Measurements from ENCODE around the gene WSB1.

Gene WSB1

GRCh38 chr17:27339836-27340550 is 46.1 kb downstream of the WSB1 start (continued):
- TF ChIP-seq ZNF792 (tag by site-specific recombination; IDR thresholded peaks at IDR 0.05) (no peak), ZNF624 (tag by site-specific recombination; IDR thresholded peaks at IDR 0.05) (no peak), ZNF114 (tag by site-specific recombination; IDR thresholded peaks at IDR 0.05) (no peak)
- TF ChIP-seq, protein P1, sequence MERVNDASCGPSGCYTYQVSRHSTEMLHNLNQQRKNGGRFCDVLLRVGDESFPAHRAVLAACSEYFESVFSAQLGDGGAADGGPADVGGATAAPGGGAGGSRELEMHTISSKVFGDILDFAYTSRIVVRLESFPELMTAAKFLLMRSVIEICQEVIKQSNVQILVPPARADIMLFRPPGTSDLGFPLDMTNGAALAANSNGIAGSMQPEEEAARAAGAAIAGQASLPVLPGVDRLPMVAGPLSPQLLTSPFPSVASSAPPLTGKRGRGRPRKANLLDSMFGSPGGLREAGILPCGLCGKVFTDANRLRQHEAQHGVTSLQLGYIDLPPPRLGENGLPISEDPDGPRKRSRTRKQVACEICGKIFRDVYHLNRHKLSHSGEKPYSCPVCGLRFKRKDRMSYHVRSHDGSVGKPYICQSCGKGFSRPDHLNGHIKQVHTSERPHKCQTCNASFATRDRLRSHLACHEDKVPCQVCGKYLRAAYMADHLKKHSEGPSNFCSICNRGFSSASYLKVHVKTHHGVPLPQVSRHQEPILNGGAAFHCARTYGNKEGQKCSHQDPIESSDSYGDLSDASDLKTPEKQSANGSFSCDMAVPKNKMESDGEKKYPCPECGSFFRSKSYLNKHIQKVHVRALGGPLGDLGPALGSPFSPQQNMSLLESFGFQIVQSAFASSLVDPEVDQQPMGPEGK (tag by site-specific recombination; IDR thresholded peaks at IDR 0.05) = 0 out of 2 replicates have a peak, but pooled peaks have one; percentile 20

DNA sequence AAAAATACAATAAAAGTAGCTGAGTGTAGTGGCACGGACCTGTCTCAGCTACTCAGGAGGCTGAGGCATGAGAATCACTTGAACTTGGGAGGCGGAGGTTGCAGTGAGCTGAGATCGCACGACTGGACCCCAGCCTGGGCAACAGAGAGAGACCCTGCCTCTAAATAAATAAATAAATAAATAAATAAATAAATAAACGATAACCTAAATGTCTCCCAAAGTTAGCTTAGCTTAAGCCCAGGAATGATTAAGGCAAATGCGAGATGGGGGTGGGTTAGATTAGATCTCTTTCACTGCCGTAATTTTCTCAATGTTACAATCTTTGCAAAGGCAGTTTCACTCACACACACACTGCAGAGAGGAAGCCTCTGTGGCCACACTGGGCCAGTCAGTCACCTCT is 46.7 kb downstream of the WSB1 start:
- no peak overlapping the region for H3K27ac ChIP-seq (ENCODE audit: extremely low read depth, low read depth, low read length)
- no peaks in the 10 kb centered on the region for H3K4me1 ChIP-seq (ENCODE audit: control insufficient read depth, insufficient read depth, low read length)
- TF ChIP-seq ZNF623 (tag by site-specific recombination; IDR thresholded peaks at IDR 0.05) (peak; percentile 75), ZNF202 (tag by site-specific recombination; IDR thresholded peaks at IDR 0.05; ENCODE audit: borderline replicate concordance) (0 out of 2 replicates have a peak, but pooled peaks have one; percentile 76), ZNF2 (tag by site-specific recombination; IDR thresholded peaks at IDR 0.05) (no peak), ZNF629 (tag by site-specific recombination; IDR thresholded peaks at IDR 0.05) (peak; percentile 23; the same call in 1 of the 2 replicates), ZNF18 (tag by site-specific recombination; IDR thresholded peaks at IDR 0.05) (no peak), ZNF664 (tag by site-specific recombination; IDR thresholded peaks at IDR 0.05) (0 out of 2 replicates have a peak, but pooled peaks have one; percentile 42), ZNF560 (tag by site-specific recombination; IDR thresholded peaks at IDR 0.05; ENCODE audit: borderline replicate concordance) (peak; percentile 57; the same call in 1 of the 2 replicates), ZNF558 (tag by site-specific recombination; IDR thresholded peaks at IDR 0.05) (peak; percentile 37; the same call in 1 of the 2 replicates), ZBTB21 (tag by site-specific recombination; IDR thresholded peaks at IDR 0.05) (0 out of 2 replicates have a peak, but pooled peaks have one; percentile 9), ZNF654 (tag by site-specific recombination; IDR thresholded peaks at IDR 0.05; ENCODE audit: low read depth) (peak; percentile 31), FEZF1 (tag by site-specific recombination; IDR thresholded peaks at IDR 0.05) (no peak), ZFP3 (tag by site-specific recombination; IDR thresholded peaks at IDR 0.05; ENCODE audit: low read depth) (no peak), MZF1 (tag by site-specific recombination; IDR thresholded peaks at IDR 0.05; ENCODE audit: borderline replicate concordance) (peak; percentile 36; the same call in 1 of the 2 replicates), ZBTB8A (tag by site-specific recombination; IDR thresholded peaks at IDR 0.05) (peak; percentile 70; the same call in 1 of the 2 replicates), ZNF555 (tag by site-specific recombination; conservative IDR thresholded peaks at IDR 0.05) (peak; percentile 52), ZNF529 (tag by site-specific recombination; IDR thresholded peaks at IDR 0.05; ENCODE audit: insufficient replicate concordance) (peak; percentile 27), ZNF19 (tag by site-specific recombination; IDR thresholded peaks at IDR 0.05; ENCODE audit: low read depth) (0 out of 2 replicates have a peak, but pooled peaks have one; percentile 24), REST (tag by site-specific recombination; IDR thresholded peaks at IDR 0.05) (0 out of 2 replicates have a peak, but pooled peaks have one; percentile 56), ZBTB7A (tag by site-specific recombination; IDR thresholded peaks at IDR 0.05; ENCODE audit: low read depth) (no peak), ZNF140 (tag by site-specific recombination; IDR thresholded peaks at IDR 0.05) (peak; percentile 59; the same call in 1 of the 2 replicates)
- TF ChIP-seq, protein P2, sequence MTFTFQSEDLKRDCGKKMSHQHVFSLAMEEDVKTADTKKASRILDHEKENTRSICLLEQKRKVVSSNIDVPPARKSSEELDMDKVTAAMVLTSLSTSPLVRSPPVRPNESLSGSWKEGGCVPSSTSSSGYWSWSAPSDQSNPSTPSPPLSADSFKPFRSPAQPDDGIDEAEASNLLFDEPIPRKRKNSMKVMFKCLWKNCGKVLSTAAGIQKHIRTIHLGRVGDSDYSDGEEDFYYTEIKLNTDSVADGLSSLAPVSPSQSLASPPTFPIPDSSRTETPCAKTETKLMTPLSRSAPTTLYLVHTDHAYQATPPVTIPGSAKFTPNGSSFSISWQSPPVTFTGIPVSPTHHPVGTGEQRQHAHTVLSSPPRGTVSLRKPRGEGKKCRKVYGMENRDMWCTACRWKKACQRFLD (tag by site-specific recombination; IDR thresholded peaks at IDR 0.05) = no peak

More for the DNA sequence above, 46.7 kb downstream of the WSB1 start:
- Histone ChIP-seq H3K4me3 (ENCODE audit: low read depth, low read length) (no peak overlapping the region), H3K36me3 (ENCODE audit: control insufficient read depth in 2 of 2, insufficient read depth in 1 of 2, low read length in 2 of 2) (no peaks in the 10 kb centered on the region), H3K9me3 (ENCODE audit: control insufficient read depth, insufficient read depth, low read depth, low read length) (no peaks in the 10 kb centered on the region)
- CTCF ChIA-PET = interaction anchor here (0.7 to 1.4 kb wide), 7 partner anchors 9 to 553 kb away, joined by 3 to 5 read pairs (median 4); no protein-coding TSS in a partner anchor
- POLR2A ChIA-PET = interaction anchor here (1.4 kb wide), 1 partner anchor 12 kb away, joined by 3 read pairs; no protein-coding TSS in a partner anchor

All from HEK293 (cell line).